RWPE1 (cell line): ENCODE data around the gene SRPK2.
"Not testable (repeated sequence)": the region's sequence is repeated elsewhere in the genome, so short reads cannot be mapped to it uniquely, and the experiment has no call there.

Source experiments
- CTCF ChIA-PET: fragments of 350-600 bp; sonication (Branson Sonifier 250); formaldehyde crosslinking; extraction: SDS; loops from one replicate; lab custom pipeline; 2021; lab: Yijun Ruan, JAX
- POLR2A ChIA-PET: fragments of 400-600 bp; formaldehyde crosslinking; extraction: SDS; loops from one replicate; lab custom pipeline; 2020; ENCODE audit warnings: antibody characterized with exemption; ENCODE audit not compliant: low non-redundant PET; lab: Yijun Ruan, JAX
- DNase-seq: peaks from one replicate; pipeline ENCODE4 v3.0.0; 2012; ENCODE audit warnings: low spot score
- H3K27ac ChIP-seq: fragments of 450-650 bp; 2 replicates; pipeline ENCODE4 v1.5.1; 2017
- CTCF ChIP-seq: fragments of 450-650 bp; conservative IDR thresholded peaks from 2 replicates; pipeline ENCODE4 v1.5.1; 2017; ENCODE audit warnings: low read depth, mild to moderate bottlenecking

Gene SRPK2

GRCh38 chr7:105267244-105267643 is 121.5 kb downstream of the SRPK2 start:
- DNase-seq, result no peak
- POLR2A ChIA-PET, result interaction anchor here (0.6 kb wide), 1 partner anchor 301 kb away, joined by 5 read pairs; no protein-coding TSS in a partner anchor
- H3K27ac ChIP-seq, result no peak overlapping the region
- TF ChIP-seq CTCF, result no peak
- CTCF ChIA-PET, result no interaction called here

- DNase-seq, result no peak
- ChIA-PET POLR2A (no interaction called here), CTCF (interaction anchor here (0.6 kb wide), 1 partner anchor 16 kb away, joined by 8 read pairs; no protein-coding TSS in a partner anchor)
- no peak for TF ChIP-seq CTCF
- H3K27ac ChIP-seq, result no peak overlapping the region
These were observed 124.0 kb downstream of the SRPK2 start for GRCh38 chr7:105264707-105265106.

- ChIA-PET POLR2A (no interaction called here), CTCF (no interaction called here)
- H3K27ac ChIP-seq, result no peak overlapping the region
- no peak for TF ChIP-seq CTCF
- DNase-seq, result no peak
These were observed 127.0 kb downstream of the SRPK2 start for GRCh38 chr7:105261689-105262088.

GRCh38 chr7:105260201-105260871 is 128.4 kb downstream of the SRPK2 start:
- DNase-seq, POLR2A ChIA-PET, CTCF ChIA-PET, H3K27ac ChIP-seq: not testable (repeated sequence)

GRCh38 chr7:105258919-105259318 is 129.8 kb downstream of the SRPK2 start:
- CTCF ChIA-PET, DNase-seq, POLR2A ChIA-PET, H3K27ac ChIP-seq: not testable (repeated sequence)

- TF ChIP-seq CTCF, result no peak
- CTCF ChIA-PET, result interaction anchor here (0.5 kb wide), 1 partner anchor 477 kb away, joined by 4 read pairs; no protein-coding TSS in a partner anchor
- no peak for DNase-seq
- no peak overlapping the region; the same call in 1 of the 2 replicates for H3K27ac ChIP-seq
- POLR2A ChIA-PET, result no interaction called here
These were observed 131.4 kb downstream of the SRPK2 start for GRCh38 chr7:105257338-105257737.

GRCh38 chr7:105256761-105257231 is 131.9 kb downstream of the SRPK2 start:
- CTCF ChIA-PET, result interaction anchor here (0.5 kb wide), 1 partner anchor 477 kb away, joined by 4 read pairs; no protein-coding TSS in a partner anchor
- no peak overlapping the region for H3K27ac ChIP-seq
- no peak for DNase-seq
- TF ChIP-seq CTCF, result no peak
- POLR2A ChIA-PET, result no interaction called here
